ENCODE results near the gene ISOC2. TPM values are rescaled to one million over a fixed set of nuclear protein-coding genes. Genes with fewer than 3 reads are reported as not detected.
A peak's percentile ranks its signal among the peaks of the same experiment; 100 is the strongest.

The ISOC2 gene
- total and polyA plus RNA-seq, 9 of the 15 experiments (the other 6 are each of a cell fraction or from before 2014, with no cell fraction given): 1.2 to 229 (median 58.3) TPM

DNA sequence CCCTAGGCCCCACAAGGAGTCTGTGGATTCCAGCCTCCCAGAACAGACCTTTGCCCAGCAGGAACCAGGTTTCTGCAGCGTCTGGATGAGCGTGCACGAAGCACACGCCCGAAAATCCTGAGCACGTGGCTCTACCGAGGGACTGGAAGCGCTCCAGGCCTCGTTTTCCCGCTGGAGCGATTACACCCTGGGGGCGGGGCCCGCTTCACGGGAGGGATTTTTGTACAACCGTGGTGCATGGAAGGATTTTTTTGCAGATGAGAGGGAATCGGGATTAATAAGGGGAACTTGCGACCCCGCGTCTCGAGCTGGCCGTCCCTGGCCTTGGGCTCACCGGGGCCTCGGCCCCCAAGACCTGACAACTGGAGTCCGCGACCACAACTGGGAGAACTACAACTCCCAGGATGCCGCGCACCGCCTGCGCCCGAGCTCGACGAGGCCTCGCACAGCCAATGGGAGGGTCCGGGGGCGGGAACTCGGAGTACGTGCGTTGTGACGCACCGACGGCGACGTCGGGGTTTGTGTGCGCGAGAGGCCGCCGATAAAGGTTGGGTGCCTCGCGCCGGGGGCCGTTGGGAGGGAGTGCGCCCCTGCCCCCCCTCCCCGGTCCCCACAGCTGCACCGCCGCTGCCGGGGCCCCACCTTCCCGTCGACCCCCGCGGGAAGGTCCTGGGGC is 14.8 kb upstream of the ISOC2 start, which contains the start of gene ZNF628 (continued):
- TF ChIP-seq, protein P1, sequence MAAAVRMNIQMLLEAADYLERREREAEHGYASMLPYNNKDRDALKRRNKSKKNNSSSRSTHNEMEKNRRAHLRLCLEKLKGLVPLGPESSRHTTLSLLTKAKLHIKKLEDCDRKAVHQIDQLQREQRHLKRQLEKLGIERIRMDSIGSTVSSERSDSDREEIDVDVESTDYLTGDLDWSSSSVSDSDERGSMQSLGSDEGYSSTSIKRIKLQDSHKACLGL (CRISPR knock-in tag; IDR thresholded peaks at IDR 0.05; ENCODE audit: borderline replicate concordance, poor library complexity, severe bottlenecking): peak; percentile 79
- TF ChIP-seq BCL6 (CRISPR knock-in tag; IDR thresholded peaks at IDR 0.05) (no peak), MAFK (IDR thresholded peaks at IDR 0.05; ENCODE audit: low read length) (0 out of 2 replicates have a peak, but pooled peaks have one; percentile 12), SP2 (IDR thresholded peaks at IDR 0.05; ENCODE audit: extremely low read depth, low read depth, low read length, poor library complexity, severe bottlenecking) (peak; percentile 53), BHLHE40 (IDR thresholded peaks at IDR 0.05; ENCODE audit: low read length) (no peak; the same call in 1 of the 2 replicates), JUN (IDR thresholded peaks at IDR 0.05; ENCODE audit: borderline replicate concordance, low read depth, low read length) (no peak; the same call in 1 of the 2 replicates), JUN (CRISPR knock-in tag; IDR thresholded peaks at IDR 0.05; ENCODE audit: borderline replicate concordance) (0 out of 2 replicates have a peak, but pooled peaks have one; percentile 67)
- TF ChIP-seq, protein P2, sequence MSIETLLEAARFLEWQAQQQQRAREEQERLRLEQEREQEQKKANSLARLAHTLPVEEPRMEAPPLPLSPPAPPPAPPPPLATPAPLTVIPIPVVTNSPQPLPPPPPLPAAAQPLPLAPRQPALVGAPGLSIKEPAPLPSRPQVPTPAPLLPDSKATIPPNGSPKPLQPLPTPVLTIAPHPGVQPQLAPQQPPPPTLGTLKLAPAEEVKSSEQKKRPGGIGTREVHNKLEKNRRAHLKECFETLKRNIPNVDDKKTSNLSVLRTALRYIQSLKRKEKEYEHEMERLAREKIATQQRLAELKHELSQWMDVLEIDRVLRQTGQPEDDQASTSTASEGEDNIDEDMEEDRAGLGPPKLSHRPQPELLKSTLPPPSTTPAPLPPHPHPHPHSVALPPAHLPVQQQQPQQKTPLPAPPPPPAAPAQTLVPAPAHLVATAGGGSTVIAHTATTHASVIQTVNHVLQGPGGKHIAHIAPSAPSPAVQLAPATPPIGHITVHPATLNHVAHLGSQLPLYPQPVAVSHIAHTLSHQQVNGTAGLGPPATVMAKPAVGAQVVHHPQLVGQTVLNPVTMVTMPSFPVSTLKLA (conservative IDR thresholded peaks at IDR 0.05): peak; percentile 90 to 93
- TF ChIP-seq, protein P3, sequence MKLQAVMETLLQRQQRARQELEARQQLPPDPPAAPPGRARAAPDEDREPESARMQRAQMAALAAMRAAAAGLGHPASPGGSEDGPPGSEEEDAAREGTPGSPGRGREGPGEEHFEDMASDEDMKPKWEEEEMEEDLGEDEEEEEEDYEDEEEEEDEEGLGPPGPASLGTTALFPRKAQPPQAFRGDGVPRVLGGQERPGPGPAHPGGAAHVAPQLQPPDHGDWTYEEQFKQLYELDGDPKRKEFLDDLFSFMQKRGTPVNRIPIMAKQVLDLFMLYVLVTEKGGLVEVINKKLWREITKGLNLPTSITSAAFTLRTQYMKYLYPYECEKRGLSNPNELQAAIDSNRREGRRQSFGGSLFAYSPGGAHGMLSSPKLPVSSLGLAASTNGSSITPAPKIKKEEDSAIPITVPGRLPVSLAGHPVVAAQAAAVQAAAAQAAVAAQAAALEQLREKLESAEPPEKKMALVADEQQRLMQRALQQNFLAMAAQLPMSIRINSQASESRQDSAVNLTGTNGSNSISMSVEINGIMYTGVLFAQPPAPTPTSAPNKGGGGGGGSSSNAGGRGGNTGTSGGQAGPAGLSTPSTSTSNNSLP (IDR thresholded peaks at IDR 0.05; ENCODE audit: borderline replicate concordance, low read depth, low read length): no peak
- TF ChIP-seq, protein P4, sequence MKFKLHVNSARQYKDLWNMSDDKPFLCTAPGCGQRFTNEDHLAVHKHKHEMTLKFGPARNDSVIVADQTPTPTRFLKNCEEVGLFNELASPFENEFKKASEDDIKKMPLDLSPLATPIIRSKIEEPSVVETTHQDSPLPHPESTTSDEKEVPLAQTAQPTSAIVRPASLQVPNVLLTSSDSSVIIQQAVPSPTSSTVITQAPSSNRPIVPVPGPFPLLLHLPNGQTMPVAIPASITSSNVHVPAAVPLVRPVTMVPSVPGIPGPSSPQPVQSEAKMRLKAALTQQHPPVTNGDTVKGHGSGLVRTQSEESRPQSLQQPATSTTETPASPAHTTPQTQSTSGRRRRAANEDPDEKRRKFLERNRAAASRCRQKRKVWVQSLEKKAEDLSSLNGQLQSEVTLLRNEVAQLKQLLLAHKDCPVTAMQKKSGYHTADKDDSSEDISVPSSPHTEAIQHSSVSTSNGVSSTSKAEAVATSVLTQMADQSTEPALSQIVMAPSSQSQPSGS (CRISPR knock-in tag; IDR thresholded peaks at IDR 0.05): no peak
- TF ChIP-seq, protein P5, sequence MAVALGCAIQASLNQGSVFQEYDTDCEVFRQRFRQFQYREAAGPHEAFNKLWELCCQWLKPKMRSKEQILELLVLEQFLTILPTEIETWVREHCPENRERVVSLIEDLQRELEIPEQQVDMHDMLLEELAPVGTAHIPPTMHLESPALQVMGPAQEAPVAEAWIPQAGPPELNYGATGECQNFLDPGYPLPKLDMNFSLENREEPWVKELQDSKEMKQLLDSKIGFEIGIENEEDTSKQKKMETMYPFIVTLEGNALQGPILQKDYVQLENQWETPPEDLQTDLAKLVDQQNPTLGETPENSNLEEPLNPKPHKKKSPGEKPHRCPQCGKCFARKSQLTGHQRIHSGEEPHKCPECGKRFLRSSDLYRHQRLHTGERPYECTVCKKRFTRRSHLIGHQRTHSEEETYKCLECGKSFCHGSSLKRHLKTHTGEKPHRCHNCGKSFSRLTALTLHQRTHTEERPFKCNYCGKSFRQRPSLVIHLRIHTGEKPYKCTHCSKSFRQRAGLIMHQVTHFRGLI (CRISPR knock-in tag; IDR thresholded peaks at IDR 0.05): peak; percentile 28; the same call in 1 of the 2 replicates
- TF ChIP-seq, protein P6, sequence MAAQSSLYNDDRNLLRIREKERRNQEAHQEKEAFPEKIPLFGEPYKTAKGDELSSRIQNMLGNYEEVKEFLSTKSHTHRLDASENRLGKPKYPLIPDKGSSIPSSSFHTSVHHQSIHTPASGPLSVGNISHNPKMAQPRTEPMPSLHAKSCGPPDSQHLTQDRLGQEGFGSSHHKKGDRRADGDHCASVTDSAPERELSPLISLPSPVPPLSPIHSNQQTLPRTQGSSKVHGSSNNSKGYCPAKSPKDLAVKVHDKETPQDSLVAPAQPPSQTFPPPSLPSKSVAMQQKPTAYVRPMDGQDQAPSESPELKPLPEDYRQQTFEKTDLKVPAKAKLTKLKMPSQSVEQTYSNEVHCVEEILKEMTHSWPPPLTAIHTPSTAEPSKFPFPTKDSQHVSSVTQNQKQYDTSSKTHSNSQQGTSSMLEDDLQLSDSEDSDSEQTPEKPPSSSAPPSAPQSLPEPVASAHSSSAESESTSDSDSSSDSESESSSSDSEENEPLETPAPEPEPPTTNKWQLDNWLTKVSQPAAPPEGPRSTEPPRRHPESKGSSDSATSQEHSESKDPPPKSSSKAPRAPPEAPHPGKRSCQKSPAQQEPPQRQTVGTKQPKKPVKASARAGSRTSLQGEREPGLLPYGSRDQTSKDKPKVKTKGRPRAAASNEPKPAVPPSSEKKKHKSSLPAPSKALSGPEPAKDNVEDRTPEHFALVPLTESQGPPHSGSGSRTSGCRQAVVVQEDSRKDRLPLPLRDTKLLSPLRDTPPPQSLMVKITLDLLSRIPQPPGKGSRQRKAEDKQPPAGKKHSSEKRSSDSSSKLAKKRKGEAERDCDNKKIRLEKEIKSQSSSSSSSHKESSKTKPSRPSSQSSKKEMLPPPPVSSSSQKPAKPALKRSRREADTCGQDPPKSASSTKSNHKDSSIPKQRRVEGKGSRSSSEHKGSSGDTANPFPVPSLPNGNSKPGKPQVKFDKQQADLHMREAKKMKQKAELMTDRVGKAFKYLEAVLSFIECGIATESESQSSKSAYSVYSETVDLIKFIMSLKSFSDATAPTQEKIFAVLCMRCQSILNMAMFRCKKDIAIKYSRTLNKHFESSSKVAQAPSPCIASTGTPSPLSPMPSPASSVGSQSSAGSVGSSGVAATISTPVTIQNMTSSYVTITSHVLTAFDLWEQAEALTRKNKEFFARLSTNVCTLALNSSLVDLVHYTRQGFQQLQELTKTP (IDR thresholded peaks at IDR 0.05; ENCODE audit: low read depth in 1 of 2, partially characterized antibody in 2 of 2): peak; percentile 62 to 85
- TF ChIP-seq, protein P7, sequence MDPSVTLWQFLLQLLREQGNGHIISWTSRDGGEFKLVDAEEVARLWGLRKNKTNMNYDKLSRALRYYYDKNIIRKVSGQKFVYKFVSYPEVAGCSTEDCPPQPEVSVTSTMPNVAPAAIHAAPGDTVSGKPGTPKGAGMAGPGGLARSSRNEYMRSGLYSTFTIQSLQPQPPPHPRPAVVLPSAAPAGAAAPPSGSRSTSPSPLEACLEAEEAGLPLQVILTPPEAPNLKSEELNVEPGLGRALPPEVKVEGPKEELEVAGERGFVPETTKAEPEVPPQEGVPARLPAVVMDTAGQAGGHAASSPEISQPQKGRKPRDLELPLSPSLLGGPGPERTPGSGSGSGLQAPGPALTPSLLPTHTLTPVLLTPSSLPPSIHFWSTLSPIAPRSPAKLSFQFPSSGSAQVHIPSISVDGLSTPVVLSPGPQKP (CRISPR knock-in tag; IDR thresholded peaks at IDR 0.05): no peak
